H1 (cell line): ENCODE data around the gene SLC24A4. TPM values are rescaled to one million over a fixed set of nuclear protein-coding genes. Genes with fewer than 3 reads are reported as not detected.

Experiments used
- BCL11A ChIP-seq, 2 experiments: IDR thresholded peaks; one replicate each; pipeline ENCODE4 v1.6.1; 2011; ENCODE audit warnings: low read depth in 2 of 2, low read length in 2 of 2, mild to moderate bottlenecking in 2 of 2
- CBX5 ChIP-seq: fragments of 300-800, 300-1000 bp; sonication (generic); IDR thresholded peaks from 2 replicates; pipeline ENCODE4 v1.7.1; 2016; ENCODE audit warnings: antibody characterized with exemption, low read length, low read depth
- CBX8 ChIP-seq: fragments of 300-800, 300-1000 bp; sonication (generic); IDR thresholded peaks from 2 replicates; pipeline ENCODE4 v1.7.1; 2016; ENCODE audit warnings: low read depth, low read length, borderline replicate concordance
- CTBP2 ChIP-seq: IDR thresholded peaks from 2 replicates; pipeline ENCODE4 v1.7.0; 2011; ENCODE audit warnings: borderline replicate concordance, mild to moderate bottlenecking, moderate library complexity, mixed read lengths, low read length; ENCODE audit not compliant: insufficient read depth, insufficient read length
- RBBP5 ChIP-seq: IDR thresholded peaks from 2 replicates; pipeline ENCODE4 v1.7.1; 2012; ENCODE audit warnings: low read depth, mild to moderate bottlenecking, inconsistent platforms, low read length, moderate library complexity, borderline replicate concordance
- SUZ12 ChIP-seq: fragments of 200-600 bp; sonication (generic); IDR thresholded peaks from 2 replicates; pipeline ENCODE4 v1.6.1; 2012; ENCODE audit warnings: mild to moderate bottlenecking, inconsistent platforms, low read length, moderate library complexity, mixed read lengths
- polyA plus RNA-seq, 7 experiments: library from polyadenylated mRNA; depleted of rRNA in 3 of 7; stranded (reverse) in 5 of 7; unstranded in 2 of 7; fragments of >200 nt in 5 of 7; fragments of 200-250 nt in 2 of 7; gene quantifications; 1 replicate in 5 of 7; 2 replicates in 1 of 7; 4 replicates in 1 of 7; pipeline versions ENCODE4 v1.2.1 to v1.2.3, GENCODE V29; 2011 to 2013; ENCODE audit warnings: missing spikeins in 2 of 7, mixed read lengths in 2 of 7
- total RNA-seq: library from RNA; stranded (reverse); fragmentation: NEBNext Ultra II Directional; extraction: Animal tissue kit (Norgen Biotek cat#: 25700); gene quantifications from 2 replicates; pipeline ENCODE4 v1.2.1, GENCODE V29; 2021

The SLC24A4 gene
- total and polyA plus RNA-seq, 2 of the 8 experiments (the other 6 are each of a cell fraction or from before 2014, with no cell fraction given), result 0.27 to 0.89 TPM

DNA sequence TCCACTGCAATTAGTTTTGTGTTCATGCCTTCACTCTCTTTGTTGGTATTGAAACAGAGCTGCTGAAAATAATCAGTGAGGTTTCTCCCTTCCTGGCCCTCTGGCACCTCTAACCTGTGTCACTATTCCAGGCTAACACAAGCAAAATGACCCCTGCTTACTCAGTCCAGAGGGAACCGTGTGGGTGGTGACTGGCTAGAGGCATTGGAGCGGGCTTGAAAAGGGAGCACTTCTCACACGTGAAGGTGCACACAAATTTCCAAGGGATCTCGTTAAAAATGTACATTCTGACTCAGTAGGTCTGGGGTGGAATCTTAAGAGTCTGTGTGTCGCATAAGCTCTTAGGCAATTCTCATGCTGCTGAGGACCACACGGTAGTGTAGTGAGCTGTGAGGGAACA, 1.3 kb upstream of the SLC24A4 start (continued):
- TF ChIP-seq BCL11A (IDR thresholded peaks at IDR 0.05; ENCODE audit: low read depth in 2 of 2, low read length in 2 of 2) (no peak), CBX8 (no peak), RBBP5 (no peak), SUZ12 (no peak; the same call in 1 of the 2 replicates), CTBP2 (no peak), CBX5 (no peak)
